Measurements from ENCODE around the gene MYH10.

MYH10 gene

DNA sequence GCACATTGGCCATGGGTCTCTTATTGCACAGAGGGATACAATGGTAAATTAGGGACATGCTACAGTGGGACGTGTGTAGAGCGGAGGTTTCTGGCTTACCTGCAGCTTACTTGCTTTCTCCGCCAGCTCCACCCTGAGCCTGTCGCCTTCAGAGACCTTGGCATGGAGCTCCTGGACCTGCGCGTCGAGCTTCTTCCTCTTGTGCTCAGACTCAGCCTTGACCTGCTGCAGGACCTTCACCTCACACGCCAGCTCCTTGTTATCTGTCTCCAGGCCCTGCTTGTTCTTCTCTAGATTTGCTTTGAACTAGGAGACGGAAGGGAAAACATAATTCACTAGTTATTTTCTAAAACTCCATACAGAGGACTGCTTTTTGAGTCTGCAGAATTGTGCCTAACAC, 131.4 kb downstream of the MYH10 start:
- no peak for DNase-seq (ENCODE audit: low read depth, low spot score)

DNA sequence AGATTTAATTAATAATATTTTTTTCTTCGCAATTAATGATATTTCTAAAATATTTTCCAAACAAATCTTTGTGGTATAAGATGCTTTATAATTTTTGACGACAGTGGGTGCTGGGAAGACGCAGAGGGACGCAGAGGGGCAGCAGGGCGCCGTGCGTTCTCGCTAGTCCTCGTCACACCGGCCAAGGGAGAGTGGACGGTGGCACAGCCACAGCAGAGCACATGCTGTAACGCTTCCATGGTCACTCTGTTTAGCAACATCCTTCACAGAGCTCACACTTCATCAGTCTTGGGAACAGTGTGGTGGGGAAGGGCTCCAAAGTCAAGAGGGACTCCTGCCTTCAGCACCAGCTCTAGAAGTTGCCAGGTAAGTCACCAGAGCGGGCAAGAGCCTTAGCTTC, 134.4 kb downstream of the MYH10 start:
- DNase-seq (ENCODE audit: low read depth, low spot score): no peak

DNA sequence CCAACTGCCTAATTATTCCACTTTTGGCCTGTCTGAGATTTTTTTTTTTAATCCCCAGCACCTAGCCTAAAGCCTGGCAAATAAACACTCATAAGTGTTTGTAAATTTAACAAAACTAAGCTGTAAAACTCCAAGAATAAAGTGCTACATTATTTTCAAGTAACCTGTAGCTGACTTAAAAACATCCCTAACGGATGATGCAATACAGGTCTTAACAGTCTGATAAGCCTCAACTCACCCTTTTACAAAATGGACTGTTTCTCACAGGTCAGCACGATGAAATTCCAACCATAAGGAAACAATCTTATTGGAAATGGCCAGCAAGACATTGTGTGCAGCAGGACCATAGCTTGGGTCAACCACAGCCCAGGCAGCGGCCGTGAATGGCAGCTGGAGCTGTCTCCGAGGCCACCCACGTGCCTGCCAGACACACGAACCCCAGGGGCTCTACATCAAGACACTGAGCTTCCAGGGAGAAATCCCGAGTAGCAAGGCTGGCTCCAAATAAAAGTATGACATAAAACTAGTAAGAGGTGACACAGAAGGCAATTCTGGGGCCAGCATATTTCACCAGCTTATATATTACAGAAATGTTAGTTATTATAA, 135.9 kb downstream of the MYH10 start:
- no peak for DNase-seq (ENCODE audit: low read depth, low spot score)

DNA sequence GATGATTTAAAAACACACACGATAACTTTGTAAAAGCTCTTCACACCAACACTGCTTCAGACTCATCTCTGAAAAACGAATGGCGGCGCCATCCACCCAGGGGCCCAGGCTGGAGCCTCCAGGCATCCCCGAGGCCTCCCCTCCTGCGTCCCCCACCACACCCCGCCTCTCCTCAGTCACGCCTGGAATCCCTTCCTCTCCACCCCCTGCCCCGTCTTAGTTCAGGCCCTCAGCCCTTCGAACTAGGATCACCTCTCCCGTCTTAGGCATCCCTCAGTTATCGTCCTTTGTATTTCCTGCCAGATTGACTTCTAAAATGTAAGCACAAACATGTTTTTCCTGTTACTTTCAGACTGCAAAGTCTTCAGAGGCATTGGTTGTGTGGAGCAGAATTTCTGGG, 136.5 kb downstream of the MYH10 start:
- DNase-seq (ENCODE audit: low read depth, low spot score): no peak

DNA sequence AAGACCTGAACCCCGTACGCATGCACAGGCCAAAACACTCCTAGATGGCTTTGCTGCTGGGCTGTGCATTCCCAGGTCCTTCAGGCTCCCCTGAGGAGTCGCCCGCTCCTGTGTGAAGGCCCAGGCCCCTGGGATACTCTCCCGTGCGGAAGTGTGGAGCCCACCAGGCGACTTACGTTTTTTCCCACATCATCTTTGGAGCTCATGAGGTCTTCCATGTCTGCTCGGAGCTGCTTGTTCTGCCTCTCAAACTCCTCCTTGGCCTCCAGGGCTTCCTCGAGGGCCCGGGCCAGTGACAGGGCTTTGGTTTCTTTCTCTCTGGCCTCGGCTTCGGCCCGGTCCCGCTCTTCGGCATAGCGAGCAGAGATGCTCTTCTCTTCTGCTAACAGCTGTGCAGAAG, 138.4 kb downstream of the MYH10 start:
- DNase-seq (ENCODE audit: low read depth, low spot score): no peak

DNA sequence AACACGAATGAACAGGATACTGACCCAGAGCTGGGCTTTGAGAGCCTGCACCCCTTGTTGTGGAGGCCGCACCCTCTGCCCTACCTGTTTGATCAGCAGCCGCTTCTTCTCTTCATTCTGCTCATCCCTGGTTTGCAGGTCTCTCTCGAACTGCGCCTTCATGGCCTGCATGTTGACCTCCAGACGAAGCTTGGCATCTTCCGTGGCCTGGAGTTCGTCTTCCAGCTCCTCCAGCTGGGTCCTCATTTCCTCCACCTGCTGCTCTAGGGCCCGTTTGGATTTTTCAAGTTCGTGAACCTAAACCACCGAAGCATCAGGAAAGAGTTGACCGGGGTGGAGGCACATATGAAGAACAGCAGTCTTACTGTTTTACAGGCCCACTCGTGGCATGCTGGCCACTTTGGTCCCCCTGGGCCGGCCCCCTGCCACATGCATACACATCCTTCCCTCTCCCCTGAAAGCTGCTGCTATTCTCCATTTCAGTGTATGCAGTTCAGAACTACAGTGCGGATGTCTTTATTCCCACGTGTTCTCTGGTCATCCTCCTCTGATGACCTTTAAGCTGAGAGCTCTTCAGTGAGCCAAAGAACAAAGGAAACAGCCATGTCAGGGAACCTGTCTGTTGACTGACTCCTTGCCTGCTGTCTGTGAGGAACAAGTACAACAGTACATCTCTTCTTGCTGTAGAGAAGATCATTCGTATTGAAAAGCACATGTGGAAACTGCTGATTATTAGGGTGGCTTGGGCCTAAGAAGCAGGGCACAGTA, 140.1 kb downstream of the MYH10 start:
- no peak for DNase-seq (ENCODE audit: low read depth, low spot score)

DNA sequence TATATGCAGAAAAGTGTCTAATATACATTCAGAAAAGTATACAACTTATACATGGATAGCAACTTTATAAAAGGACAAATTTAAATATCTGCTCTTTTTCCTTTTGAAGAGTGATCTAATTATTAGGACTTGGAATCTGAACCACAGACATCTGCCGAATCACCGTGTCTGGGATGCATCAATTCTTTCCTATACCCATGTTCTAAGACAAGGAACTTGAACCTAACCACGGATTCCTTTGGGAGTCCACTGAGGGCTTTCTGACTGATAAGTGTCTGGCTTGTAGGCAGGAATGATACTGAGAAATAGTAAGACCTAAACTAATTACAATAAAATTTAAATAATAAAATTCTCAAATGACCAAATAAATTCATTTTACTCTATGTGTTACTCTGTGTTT, 140.7 kb downstream of the MYH10 start:
- DNase-seq (ENCODE audit: low read depth, low spot score): no peak

DNA sequence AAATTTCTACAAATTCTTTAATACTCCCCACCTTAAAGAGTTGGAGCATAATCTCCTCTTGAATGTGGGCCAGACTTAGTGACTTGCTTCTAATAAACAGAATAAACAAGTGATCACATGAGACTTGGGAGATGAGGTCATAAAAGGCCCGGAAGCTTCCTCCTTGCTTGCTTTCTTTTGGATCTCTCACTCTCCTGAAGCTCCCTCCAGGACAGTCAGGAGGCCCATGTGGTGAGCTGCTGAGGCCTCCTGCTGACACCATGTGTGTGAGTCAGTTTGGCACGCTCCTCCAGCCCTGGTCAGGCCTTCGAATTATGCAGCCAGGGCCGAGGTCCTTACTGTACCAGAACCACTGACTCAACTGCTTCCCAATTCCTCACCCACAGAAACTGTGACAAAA, 141.6 kb downstream of the MYH10 start:
- DNase-seq (ENCODE audit: low read depth, low spot score): no peak

DNA sequence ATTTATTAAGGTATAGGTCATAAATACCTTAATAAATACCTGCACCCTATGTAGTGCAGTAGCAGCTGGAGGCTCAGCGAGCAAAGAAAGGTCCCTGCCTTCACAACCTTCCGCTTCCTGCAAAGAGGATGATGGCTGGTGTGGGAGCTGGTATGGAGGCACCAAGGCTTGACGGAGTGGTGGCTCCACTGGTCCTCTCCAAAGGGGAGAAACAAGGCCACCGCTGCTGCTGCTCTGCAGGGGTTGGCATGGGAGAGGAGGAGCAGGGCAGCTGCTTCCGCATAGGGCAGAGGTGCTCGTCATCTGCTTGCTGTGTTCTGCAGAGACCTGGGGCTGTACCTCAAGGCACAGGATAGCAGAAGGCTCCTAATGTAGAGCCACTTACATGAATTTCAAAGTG, 142.0 kb downstream of the MYH10 start:
- no peak for DNase-seq (ENCODE audit: low read depth, low spot score)

DNA sequence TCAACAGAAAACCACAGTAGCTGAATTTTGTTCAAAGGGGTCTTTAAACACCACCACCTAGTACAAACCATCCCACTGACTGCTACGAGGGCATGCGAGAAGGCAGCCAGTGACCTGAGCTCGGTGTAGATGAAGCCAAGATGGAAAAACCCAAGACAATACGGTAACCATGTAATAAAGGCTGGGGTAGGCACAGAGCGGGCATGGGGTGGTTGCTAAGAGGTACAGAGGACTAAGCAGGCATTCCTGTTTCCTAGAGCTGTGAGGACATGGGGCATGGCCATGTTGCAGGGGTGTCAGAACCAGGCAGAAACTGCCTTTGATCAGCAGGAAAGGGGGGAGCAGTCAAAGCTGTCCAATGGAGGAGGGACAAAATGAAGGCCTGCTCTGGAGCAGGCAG, 142.8 kb downstream of the MYH10 start:
- DNase-seq (ENCODE audit: low read depth, low spot score): no peak

DNA sequence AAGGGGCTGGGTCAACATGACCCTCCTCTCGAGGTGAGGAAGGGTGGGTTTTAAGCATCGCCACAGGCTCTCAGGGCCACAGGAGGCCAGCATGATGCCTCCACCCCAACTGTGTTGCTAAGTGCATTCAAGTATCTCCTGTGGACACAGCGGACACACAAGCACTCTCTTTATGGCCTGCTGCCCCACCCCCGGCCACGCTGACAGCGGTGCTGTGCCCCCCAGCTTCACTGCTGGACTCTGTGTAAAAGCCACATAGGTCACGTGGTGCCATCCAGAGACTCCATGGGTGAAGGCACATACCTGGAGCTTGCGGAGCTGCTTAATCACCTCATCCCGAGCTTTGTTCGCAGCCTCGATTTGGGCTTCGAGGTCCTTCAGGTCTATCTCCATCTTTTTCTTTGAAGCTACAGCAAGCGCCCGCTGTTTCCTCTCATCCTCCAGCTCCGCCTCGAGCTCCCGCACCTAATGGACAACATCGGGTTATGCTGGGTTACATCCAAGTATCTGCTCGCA, 143.3 kb downstream of the MYH10 start:
- no peak for DNase-seq (ENCODE audit: low read depth, low spot score)

DNA sequence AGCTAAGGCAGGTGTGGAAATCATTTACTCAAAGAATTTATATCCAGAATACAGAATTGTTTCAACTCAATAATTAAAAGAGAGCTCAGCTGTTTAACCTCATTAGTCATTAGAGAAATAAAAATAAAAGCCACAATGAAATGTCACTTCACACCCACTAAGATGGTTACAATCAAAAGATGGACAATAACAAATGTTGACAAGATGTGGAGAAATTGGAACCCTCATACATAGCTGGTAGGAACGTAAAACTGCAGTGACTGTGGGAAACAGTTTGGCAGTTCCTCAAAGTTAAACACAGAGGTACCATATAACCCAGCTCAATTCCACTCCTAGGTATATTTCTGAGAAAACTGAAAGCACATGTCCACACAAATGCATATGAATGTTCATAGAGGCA, 145.0 kb downstream of the MYH10 start:
- DNase-seq (ENCODE audit: low read depth, low spot score): no peak

DNA sequence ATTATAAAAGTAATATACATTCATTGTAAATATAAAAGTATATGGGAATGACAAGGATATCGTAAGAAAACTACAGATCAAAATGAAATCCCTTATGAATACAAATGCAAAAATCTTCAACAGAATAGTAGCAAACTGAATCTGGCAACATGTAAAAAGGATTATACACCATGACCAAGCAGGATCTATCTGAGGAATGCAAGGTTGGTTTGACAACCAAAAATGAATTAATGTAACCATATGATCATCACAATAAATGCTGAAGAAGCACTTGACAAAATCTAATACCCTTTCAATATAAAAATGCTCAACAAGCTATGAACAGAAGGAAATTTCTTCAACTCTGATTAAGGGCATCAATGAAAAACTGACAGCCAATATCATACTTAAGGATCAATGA, 146.1 kb downstream of the MYH10 start:
- DNase-seq (ENCODE audit: low read depth, low spot score): no peak

DNA sequence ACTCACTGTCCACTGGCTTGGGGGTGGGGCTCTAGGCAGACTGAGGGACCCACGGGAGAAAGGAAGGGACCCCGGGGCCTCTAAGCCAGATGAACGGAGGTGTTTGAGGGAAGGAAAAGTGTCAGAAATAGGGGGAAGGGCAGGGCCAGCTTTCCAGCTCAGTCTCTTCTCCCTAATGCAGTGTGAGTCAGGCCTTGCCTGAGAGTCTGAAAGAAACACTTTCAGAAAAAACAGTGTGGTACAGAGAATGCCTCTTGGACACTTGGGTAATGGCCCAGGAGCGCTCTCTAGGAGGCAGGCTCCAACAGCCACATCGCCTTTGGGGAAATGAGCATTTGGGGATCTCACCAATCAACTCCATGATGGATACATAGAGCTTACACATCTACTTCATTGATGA, 148.0 kb downstream of the MYH10 start:
- no peak for DNase-seq (ENCODE audit: low read depth, low spot score)

DNA sequence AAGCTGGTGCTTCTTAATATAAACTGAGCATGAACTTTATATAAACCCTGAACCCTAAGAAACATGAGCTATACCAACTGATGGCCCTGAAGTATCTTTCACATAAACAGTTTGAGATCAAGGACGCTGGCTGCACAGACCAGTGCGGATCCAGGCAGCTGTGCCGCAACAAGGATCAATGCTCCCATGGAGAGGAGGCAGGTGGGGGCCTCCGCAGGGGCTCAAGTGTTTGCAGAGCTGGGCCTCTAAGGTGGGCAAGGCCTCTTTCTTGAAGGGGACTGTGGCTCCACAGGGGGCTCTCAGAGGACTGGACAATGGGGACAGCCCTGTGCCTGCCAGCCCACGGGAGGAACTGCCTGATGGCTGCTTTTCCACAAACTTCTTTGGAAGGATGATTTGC, 148.8 kb downstream of the MYH10 start:
- no peak for DNase-seq (ENCODE audit: low read depth, low spot score)

DNA sequence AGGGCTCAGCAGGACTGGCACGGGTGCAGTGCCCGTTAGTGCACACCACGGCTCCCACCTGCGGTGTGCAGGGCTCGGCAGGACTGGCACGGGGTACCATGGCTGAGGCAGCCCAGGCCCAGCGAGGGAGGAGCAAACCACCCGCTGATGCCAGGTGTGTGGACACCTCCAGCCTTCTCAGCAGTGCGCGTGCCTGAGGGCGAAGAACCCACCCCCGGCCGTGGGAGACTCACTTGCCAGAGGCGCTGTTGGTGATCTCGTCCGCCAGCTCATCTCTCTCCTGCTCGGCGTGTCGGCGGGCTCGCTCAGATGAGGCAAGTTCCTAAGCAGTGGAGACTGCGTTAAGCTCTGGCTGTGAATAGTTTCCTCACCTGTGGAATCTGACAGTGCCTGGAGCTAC, 149.4 kb downstream of the MYH10 start:
- DNase-seq (ENCODE audit: low read depth, low spot score): no peak

DNA sequence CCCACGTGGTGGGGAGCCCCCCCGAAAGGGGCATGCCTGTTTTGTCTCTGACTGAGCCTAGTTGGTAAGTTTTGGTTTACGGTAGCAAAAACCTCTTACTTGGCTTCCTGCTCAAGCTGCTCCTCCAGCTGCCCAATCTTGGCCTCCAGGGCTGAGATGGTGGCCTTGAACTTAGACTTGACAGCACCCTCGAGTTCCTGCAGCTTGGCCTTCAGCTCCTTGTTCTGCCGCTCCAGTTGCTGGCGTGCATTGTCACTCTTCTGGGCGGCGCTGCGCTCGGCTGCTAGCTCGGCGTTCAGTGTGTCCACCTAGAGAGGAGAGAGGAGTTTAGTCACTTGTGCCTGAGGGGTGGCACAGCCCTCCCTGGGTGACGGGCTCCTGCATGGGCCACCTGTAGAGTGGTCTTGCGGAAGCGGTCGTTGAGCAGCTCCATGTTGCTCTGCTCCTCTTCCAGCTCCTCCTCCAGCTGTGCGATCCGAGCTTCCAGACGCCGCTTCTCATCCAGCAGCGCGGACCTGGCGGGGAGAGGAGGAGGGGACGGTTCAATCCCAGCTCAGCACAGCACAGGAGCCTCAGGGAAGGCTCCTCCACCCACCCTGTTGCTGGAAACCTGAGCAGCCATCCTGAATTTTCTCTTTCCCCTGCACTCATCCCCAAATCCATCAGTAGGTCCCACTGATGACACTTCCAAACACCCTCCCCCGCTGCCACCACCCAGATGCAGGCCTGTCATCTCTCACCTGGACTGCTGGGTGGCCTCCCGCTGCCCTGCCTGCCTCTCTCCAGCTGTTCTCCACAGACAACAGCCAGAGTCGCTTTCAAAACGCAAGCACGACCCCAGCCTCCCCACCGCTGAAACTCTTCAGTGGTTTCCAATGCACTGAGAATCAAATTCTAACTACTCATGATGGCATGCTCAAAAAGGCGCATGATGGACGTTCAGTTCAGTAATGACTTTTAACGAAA, 150.2 kb downstream of the MYH10 start:
- no peak for DNase-seq (ENCODE audit: low read depth, low spot score)

DNA sequence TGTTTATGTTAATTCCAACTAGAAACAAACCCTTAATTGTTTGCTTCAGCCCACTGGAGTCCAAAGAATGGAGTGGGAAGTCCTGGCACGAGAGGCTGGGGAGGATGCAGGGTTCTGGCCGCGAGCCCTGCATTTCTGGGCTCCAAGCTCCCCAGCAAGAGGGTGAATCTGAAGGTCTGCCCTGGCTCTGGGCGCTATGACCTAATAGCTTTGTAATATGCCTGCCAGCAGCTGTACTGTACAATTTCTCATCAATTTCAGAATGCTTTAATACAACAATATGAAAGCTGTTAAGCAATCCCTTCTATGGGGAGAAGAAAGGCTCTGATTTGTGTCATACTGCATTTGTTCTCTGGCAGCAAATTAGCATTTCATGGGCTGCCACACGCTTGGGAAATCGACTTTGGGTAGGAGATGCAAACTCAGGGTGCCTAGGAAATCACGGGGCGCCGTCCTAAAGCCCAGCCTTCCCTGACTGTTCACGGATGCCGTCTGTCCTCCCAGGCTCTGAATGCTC, 151.0 kb downstream of the MYH10 start:
- DNase-seq (ENCODE audit: low read depth, low spot score): no peak

DNA sequence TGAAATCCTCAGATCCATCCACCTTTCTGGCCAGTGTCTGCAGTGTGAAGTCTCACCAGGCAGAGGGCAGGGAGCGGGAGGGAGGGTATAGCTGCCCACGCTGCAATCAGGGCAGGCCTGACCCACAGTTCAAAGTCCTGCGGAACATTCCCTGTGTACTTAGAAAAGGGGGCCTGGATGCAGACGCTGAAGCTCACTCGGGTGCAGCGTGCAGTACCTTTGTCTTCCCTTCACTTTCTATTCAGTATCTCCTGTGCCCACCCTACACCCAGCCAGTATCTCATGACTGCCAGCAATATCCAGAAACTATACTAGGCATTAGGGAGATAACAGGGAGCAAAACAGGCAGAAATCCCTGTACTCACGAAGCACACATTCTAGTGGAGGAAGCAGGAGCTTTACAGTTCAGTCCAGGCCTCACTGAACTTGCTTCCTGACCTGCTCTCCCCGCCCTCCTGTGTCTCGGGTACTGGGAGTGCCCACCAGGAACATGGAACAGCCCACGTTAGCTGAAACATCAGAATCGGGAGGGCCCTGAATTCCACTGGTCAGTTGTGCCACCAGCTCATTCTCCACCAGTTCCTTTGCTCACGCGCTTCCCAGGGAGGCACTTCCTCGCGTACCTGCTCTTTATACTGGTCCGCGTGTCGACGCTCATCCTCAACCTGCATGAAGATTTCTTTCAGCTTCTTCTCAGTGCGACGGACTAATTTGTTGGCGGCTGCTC, 152.6 kb downstream of the MYH10 start:
- no peak for DNase-seq (ENCODE audit: low read depth, low spot score)

DNA sequence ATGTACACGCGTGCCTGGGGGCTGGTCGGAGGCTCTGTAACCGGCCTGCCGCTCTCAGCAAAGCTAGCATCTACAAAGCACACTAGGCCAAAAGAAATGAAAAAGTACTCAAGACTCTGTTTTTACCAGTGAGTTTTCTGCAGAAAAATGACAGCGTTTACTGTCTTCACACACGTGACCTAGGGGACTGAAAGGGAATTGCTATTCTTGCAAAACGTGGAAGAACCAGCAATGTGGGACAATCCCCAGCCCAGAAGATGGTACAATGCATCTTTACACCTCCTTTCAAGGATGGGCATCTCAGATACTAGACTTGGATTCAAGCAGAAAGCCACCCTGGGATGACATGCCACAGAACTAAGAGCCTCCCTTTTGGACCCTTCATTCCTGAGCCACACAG, 153.4 kb downstream of the MYH10 start:
- no peak for DNase-seq (ENCODE audit: low read depth, low spot score)

DNA sequence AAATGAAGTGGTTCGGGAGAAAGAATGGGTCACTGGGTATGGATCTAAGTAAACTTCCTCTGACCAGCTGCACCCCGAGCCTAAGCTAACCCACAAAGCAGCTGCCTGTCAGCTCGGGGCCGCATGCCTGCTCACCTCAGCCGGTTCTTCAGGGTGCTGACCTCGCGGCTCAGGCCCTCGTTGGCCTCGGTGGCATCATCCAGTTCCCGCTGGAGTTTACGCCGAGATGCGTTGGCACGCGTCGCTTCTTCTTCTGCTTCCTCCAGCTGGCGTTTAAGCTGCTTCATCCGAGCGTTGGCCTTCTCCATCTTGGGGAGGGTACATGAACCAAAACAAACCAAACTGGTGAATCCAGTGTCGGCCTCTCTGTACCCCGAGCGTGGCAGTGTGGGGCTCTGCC, 153.8 kb downstream of the MYH10 start:
- no peak for DNase-seq (ENCODE audit: low read depth, low spot score)

All from activated naive CD8-positive, alpha-beta T cell treated with anti-CD3 and anti-CD28 coated beads, Interleukin-2, amount 50 U/mL, for 16 hours (primary cell).